B cell (primary cell): Measurements from ENCODE around the gene CCL3. TPM values are rescaled to one million over a fixed set of nuclear protein-coding genes. Genes with fewer than 3 reads are reported as not detected.
"Not testable (repeated sequence)": the region's sequence is repeated elsewhere in the genome, so short reads cannot be mapped to it uniquely, and the experiment has no call there.

Source experiments
- ATAC-seq: fragments of 200-7000 bp; cut with Tn5 transposase; one replicate; pipeline ENCODE4 v1.10.0; 2021; ENCODE audit warnings: low read depth, mild to moderate bottlenecking, moderate number of reproducible peaks, moderate library complexity
- CTCF ChIA-PET: fragments of 350-600 bp; sonication (Branson Sonifier 250); formaldehyde crosslinking; loops from one replicate; lab custom pipeline; 2021; ENCODE audit warnings: antibody characterized with exemption, inconsistent platforms; lab: Charles Lee
- POLR2A ChIA-PET: fragments of 350-600 bp; sonication (Branson Sonifier 250); formaldehyde crosslinking; loops from one replicate; lab custom pipeline; 2021; ENCODE audit warnings: antibody characterized with exemption; lab: Charles Lee
- DNase-seq: peaks from one replicate; pipeline ENCODE4 v3.0.0; 2013
- H2AFZ ChIP-seq: 2 replicates; pipeline ENCODE4 v1.6.1; 2012; ENCODE audit warnings: mild to moderate bottlenecking, low read depth, low read length; ENCODE audit not compliant: insufficient read depth, poor library complexity, severe bottlenecking
- H3K27ac ChIP-seq, 2 donors: 1 replicate in 1 of 2; 2 replicates in 1 of 2; pipeline ENCODE4 v1.5.1; 2012 to 2013; ENCODE audit warnings: low read length in 2 of 2, mild to moderate bottlenecking in 2 of 2, moderate library complexity in 1 of 2
- H3K27me3 ChIP-seq, 4 experiments: fragments of 200-600 bp in 1 of 4; sonication (generic) in 1 of 4; replicated peaks in 1 of 4; 1 replicate in 2 of 4; 2 replicates in 2 of 4; pipeline versions ENCODE4 v1.6.1 to v1.7.0; 2013 to 2016; ENCODE audit warnings: low read length in 3 of 4, mild to moderate bottlenecking in 2 of 4, mixed read lengths in 1 of 4, moderate library complexity in 1 of 4; ENCODE audit not compliant: insufficient read depth in 4 of 4, control insufficient read depth in 3 of 4; ENCODE audit errors: control extremely low read depth in 1 of 4
- H3K36me3 ChIP-seq, 2 experiments: replicated peaks in 1 of 2; 1 replicate in 1 of 2; 2 replicates in 1 of 2; pipeline versions ENCODE4 v1.6.1 to v1.7.1; 2013; ENCODE audit warnings: low read length in 1 of 2; ENCODE audit not compliant: insufficient read depth in 2 of 2, control insufficient read depth in 1 of 2; ENCODE audit errors: control extremely low read depth in 1 of 2, extremely low read depth in 1 of 2
- H3K4me1 ChIP-seq, 2 donors: fragments of 200-600 bp in 1 of 2; sonication (generic) in 1 of 2; 1 replicate in 1 of 2; 2 replicates in 1 of 2; pipeline versions ENCODE4 v1.5.1 to v1.6.1; 2013 to 2017; ENCODE audit warnings: low read length in 2 of 2; ENCODE audit not compliant: control insufficient read depth in 2 of 2, insufficient read depth in 2 of 2
- H3K4me2 ChIP-seq: replicated peaks from 2 replicates; pipeline ENCODE3; 2012; ENCODE audit warnings: mild to moderate bottlenecking, low read depth, low read length; ENCODE audit not compliant: poor library complexity, severe bottlenecking
- H3K4me3 ChIP-seq, 5 experiments: fragments of 200-600 bp in 1 of 5; sonication (generic) in 1 of 5; 1 replicate in 3 of 5; 2 replicates in 2 of 5; pipeline versions ENCODE4 v1.5.1 to v1.7.0; 2011 to 2016; ENCODE audit warnings: low read length in 4 of 5, mild to moderate bottlenecking in 4 of 5, low read depth in 2 of 5, control low read depth in 1 of 5, moderate library complexity in 1 of 5; ENCODE audit not compliant: insufficient read depth in 1 of 5; ENCODE audit errors: control extremely low read depth in 1 of 5, extremely low read depth in 1 of 5
- H3K79me2 ChIP-seq: fragments of 200-600 bp; sonication (generic); one replicate; pipeline ENCODE4 v1.6.0; 2016; ENCODE audit warnings: low read length; ENCODE audit not compliant: control insufficient read depth, insufficient read depth
- H3K9ac ChIP-seq: fragments of 200-600 bp; sonication (generic); 2 replicates; pipeline ENCODE4 v1.6.1; 2017; ENCODE audit warnings: mild to moderate bottlenecking, low read length, moderate library complexity
- H3K9me3 ChIP-seq, 3 donors: one replicate each; pipeline versions ENCODE4 v1.6.1 to v1.7.1; 2013; ENCODE audit warnings: low read length in 2 of 3; ENCODE audit not compliant: control insufficient read depth in 2 of 3, insufficient read depth in 1 of 3; ENCODE audit errors: control extremely low read depth in 1 of 3
- H4K20me1 ChIP-seq: 2 replicates; pipeline ENCODE4 v1.6.0; 2012; ENCODE audit warnings: mild to moderate bottlenecking, low read length; ENCODE audit not compliant: insufficient read depth, control insufficient read depth, poor library complexity, severe bottlenecking
- H3K27ac Mint-ChIP-seq: one replicate; pipeline ENCODE4 v1.8.0; 2021; ENCODE audit warnings: mixed read lengths
- H3K27me3 Mint-ChIP-seq: one replicate; pipeline ENCODE4 v1.8.0; 2021; ENCODE audit warnings: mixed read lengths
- H3K4me1 Mint-ChIP-seq: one replicate; pipeline ENCODE4 v1.8.0; 2021; ENCODE audit warnings: mixed read lengths
- H3K4me3 Mint-ChIP-seq: one replicate; pipeline ENCODE4 v1.8.0; 2021; ENCODE audit warnings: mixed read lengths
- H3K9me3 Mint-ChIP-seq: one replicate; pipeline ENCODE4 v1.8.0; 2022; ENCODE audit warnings: mixed read lengths; ENCODE audit not compliant: insufficient read depth
- WGBS: methylation state at CpG from one replicate; pipeline ENCODE4 v1.1.5; 2013; ENCODE audit warnings: missing lambda C conversion rate; ENCODE audit not compliant: insufficient coverage; 5-methylcytosine and 5-hydroxymethylcytosine counted together
- intact Hi-C: fragments of 100-400 bp; cut with micrococcal nuclease; formaldehyde crosslinking; loops from one replicate; pipeline ENCODE4 v1.10.0; 2022
- polyA plus RNA-seq: library from polyadenylated mRNA; depleted of rRNA; stranded (reverse); fragments of >200 nt; gene quantifications from 2 replicates; pipeline ENCODE4 v1.2.3, GENCODE V29; 2012
- total RNA-seq, 2 donors: library from RNA; stranded (reverse); fragments of 120-200 nt in 1 of 2; gene quantifications; 1 replicate in 1 of 2; 2 replicates in 1 of 2; pipeline versions ENCODE4 v1.2.3 to v1.2.4, GENCODE V29; 2013 to 2022

Gene CCL3
- total and polyA plus RNA-seq, 2 donors (not counting 1 experiment from before 2014, with no cell fraction given), result 5.7 to 31.3 TPM

DNA sequence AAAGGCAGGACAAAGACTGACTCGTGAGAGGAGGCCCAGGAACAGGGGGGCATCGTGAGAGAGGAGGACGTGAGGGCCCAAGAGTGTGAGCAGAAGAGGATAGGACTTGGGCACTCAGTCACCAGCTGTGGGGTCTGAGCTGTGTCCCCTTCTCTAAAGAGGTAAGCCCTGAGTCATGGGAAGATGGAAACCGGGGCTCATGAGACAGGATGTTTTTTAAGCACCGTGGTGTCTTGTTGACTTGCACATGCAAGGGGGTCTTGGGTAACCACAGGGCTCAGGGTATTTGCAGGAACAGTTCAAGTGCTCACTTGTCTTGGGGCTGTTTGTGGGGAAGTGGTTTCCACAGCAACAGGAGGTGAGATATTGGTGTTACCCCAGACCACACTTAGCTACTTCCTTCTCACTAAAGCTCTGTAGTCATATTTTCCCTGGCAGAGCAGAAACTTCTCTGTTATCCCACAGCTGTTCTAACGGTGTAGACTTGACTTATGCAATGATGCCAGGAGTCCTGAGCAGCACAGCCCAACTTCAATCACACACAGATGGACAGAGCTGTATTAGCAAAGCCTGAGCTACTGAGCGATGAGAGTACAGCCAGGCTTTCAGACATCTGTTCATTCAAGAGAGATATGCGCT lies 7.3 kb downstream of the CCL3 start:
- H3K9me3 ChIP-seq, H3K9me3 Mint-ChIP-seq, H3K36me3 ChIP-seq, H3K27me3 Mint-ChIP-seq, intact Hi-C loops, H3K79me2 ChIP-seq, H4K20me1 ChIP-seq, H3K27me3 ChIP-seq: not testable (repeated sequence)
- Histone ChIP-seq H3K4me1 (peaks cover 17 to 20% of the 10 kb centered on the region in 2 donors), H3K4me3 (peak overlapping the region in 4 of 5 experiments; percentile 2 to 40 (median 14)), H3K4me2 (peak overlapping the region; percentile 58), H3K9ac (peak overlapping the region; percentile 36), H3K27ac (peak overlapping the region; percentile 62 to 73), H2AFZ (peak overlapping the region; percentile 14)
- DNase-seq (peak; percentile 71), ATAC-seq (peak; percentile 79)
- Mint-ChIP-seq H3K4me1 (peaks cover 35% of the 10 kb centered on the region), H3K4me3 (peak overlapping the region; percentile 81), H3K27ac (peak overlapping the region; percentile 89)
- ChIA-PET CTCF (interaction anchor here (1.0 to 2.0 kb wide), 4 partner anchors 9 to 108 kb away, joined by 3 to 5 read pairs (median 4); no protein-coding TSS in a partner anchor), POLR2A (interaction anchor here (0.5 kb wide), 1 partner anchor 515 kb away, joined by 7 read pairs; no protein-coding TSS in a partner anchor)
- 8% methylated on average over 5 of the region's 8 CpGs for WGBS

DNA sequence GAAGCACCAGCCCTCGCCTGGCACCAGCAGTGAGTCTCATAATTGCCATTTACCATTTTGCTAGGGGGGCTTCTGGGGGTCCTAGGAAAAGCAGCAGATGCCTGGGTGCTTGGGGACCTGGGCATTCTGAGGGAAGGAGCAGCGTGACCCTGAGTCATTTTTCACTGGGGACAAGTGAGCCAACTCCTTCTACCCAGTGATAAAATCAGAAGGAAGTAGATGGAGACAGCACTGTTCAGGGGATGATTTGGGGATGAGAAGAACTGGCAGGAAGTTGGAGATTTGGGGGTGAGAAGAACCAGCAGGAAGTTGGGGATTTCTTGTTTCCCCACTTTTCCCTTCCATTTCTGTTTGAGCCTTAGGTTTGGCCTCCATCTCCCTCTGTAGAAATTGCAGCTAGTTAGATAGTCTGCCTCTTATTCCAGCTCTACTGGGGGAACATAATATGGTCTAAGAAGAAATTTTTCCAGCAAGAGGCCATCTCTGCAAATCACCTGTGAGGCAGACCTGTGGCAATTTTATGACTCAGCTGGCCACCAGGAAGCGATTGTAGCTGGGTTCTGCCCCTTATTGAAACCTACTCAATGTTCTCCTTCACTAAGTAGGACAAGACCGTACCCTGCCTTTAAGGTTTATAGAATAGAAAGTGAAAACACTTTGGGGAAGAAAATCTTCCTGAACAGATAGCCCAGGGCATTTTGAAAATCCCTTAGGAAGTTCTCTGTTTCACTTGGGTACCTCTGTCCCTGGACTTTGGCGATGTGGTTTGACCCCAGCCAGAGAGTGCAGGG lies 8.1 kb downstream of the CCL3 start:
- H3K36me3 ChIP-seq, H3K9me3 ChIP-seq, POLR2A ChIA-PET, H3K9me3 Mint-ChIP-seq, H3K27me3 Mint-ChIP-seq, H3K79me2 ChIP-seq, intact Hi-C loops, H4K20me1 ChIP-seq, H3K27me3 ChIP-seq: not testable (repeated sequence)
- H3K4me1 ChIP-seq, result peaks cover 17 to 20% of the 10 kb centered on the region in 2 donors
- peak overlapping the region; percentile 36 for H3K9ac ChIP-seq
- H3K27ac Mint-ChIP-seq, result peak overlapping the region; percentile 89
- CTCF ChIA-PET, result interaction anchor here (1.0 to 2.0 kb wide), 5 partner anchors 8 to 112 kb away, joined by 3 to 5 read pairs (median 4); no protein-coding TSS in a partner anchor
- H3K4me1 Mint-ChIP-seq, result peaks cover 33% of the 10 kb centered on the region
- H3K4me3 ChIP-seq, result peak overlapping the region in 4 of 5 experiments; percentile 2 to 40 (median 14)
- WGBS, result 60% methylated on average over 1 of the region's 5 CpGs
- peak overlapping the region; percentile 62 to 73 for H3K27ac ChIP-seq
- ATAC-seq (peak; percentile 48), DNase-seq (peak; percentile 34)
- H3K4me3 Mint-ChIP-seq, result peak overlapping the region; percentile 81
- peak overlapping the region; percentile 14 for H2AFZ ChIP-seq
- peak overlapping the region; percentile 58 for H3K4me2 ChIP-seq
